GM21786 (cell line): ENCODE data around the gene TUBD1.
"Not testable (repeated sequence)": the region's sequence is repeated elsewhere in the genome, so short reads cannot be mapped to it uniquely, and the experiment has no call there.

Experiments used
- ATAC-seq: cut with Tn5 transposase; IDR thresholded peaks from one replicate; pipeline ENCODE4 v1.9.1; 2021; ENCODE audit not compliant: unreplicated experiment

TUBD1 gene

DNA sequence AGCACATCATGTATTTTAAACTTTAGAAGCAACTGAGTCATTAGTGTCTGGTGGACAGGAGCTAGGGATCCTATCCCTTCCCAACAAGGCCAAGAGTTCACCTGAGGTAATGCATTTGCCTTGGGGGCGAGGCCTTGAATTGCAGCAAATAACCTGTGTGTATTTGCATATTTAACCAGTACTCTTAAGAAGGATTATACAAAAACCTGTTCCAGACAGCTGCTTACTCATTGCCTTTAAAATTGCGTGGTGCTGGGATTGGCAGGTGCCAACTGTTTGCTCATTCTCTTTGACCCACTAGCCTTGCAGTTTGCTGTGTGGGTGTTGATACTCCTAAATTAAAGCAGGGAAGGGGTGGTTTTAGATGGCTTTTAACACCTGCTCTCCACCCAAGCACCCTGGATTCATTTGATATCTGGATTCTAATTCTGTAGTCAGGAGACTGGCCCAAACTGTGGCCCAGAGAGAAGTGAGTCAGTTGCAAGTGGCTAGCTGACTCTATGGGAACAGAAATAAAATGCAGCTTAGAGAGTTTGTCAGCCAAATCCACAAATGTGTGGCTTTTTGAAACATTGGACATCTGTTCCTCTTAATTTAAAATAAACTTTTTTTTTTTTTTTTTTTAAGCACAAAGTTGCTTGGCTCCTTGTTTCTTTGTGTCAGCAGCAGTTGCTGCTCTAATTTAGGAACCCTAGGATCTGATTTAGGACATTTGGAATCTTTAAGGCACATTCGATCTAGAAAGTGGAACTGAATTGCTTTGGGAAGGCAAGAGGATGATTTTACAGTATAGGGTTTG is 46.9 kb downstream of the TUBD1 start:
- no peak for ATAC-seq

DNA sequence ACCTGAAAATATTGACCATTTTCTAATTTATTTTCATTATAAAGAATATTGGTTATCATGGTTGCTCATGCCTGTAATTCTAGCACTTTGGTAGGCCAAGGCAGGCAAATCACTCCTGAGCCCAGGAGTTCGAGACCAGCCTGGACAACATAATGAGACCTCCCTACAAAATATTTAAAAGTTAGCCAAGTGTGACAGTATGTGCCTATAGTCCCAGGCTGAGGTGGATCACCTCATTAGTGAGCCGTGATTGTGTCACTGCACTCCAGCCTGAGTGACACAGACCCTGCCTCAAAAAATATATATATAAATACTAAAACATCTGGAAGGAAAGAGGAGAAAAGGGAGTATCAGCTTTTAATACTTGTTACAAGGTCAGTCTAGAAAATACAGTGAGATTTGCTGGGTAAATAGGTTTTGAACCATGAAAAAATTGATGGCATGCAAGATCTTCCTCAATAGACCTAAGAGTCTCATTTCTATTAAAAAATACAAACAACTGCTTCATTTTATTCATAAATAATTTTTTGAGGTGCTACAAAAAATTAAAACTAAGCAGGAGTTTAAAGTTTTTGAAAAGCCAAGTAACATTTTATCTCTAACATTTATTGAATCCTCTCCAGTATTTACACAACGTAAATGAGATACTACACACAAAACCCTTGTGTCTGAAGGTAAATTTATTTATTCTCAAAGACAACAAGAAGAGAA is 47.7 kb downstream of the TUBD1 start:
- ATAC-seq: no peak

DNA sequence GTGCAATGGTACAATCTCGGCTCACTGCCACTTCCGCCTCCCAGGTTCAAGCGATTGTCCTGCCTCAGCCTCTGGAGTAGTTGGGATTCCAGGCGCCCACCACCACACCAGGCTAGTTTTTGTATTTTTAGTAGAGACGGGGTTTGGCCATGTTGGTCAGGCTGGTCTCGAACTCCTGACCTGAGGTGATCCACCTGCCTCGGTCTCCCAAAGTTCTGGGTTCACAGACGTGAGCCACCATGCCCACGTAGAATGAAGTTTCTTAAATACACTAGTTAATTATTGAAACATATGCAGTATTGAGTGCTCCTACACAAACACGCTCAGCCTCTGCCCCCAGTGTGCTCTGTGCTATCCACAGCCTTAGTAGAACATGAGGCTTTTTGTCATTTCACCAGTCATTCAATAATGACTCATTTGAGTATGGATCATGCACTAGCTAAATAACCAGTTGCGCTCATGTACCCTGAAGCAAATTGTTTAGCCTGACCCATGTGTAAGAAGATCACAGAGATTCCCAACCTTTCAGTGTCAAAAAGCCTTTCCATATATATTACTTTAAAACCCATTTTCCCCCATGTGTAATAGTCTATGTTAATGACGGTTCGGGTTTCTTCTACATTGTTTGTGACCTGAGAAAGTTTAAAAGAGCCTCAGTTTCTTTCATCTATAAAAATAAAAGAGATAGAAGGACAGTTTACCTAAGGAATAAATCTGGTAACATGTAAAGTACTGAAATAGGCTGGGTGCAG is 49.7 kb downstream of the TUBD1 start:
- ATAC-seq: peak; percentile 35

DNA sequence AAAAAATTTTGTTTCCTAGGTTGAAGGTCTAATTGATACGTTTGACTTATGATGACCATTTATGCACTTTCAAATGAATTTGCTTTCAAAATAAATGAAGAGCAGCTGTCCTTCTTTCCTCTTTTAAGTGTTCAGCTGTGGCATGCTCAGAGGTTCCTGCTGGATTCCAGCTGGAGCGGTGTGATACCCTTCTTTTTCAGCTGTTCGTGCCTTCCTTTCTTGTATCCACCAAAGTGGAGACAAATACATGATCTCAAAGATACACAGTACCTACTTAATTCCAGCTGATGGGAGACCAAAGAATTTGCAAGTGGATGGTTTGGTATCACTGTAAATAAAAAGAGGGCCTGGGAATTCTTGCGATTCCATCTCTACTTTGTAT is 50.9 kb downstream of the TUBD1 start:
- ATAC-seq: not testable (repeated sequence)

DNA sequence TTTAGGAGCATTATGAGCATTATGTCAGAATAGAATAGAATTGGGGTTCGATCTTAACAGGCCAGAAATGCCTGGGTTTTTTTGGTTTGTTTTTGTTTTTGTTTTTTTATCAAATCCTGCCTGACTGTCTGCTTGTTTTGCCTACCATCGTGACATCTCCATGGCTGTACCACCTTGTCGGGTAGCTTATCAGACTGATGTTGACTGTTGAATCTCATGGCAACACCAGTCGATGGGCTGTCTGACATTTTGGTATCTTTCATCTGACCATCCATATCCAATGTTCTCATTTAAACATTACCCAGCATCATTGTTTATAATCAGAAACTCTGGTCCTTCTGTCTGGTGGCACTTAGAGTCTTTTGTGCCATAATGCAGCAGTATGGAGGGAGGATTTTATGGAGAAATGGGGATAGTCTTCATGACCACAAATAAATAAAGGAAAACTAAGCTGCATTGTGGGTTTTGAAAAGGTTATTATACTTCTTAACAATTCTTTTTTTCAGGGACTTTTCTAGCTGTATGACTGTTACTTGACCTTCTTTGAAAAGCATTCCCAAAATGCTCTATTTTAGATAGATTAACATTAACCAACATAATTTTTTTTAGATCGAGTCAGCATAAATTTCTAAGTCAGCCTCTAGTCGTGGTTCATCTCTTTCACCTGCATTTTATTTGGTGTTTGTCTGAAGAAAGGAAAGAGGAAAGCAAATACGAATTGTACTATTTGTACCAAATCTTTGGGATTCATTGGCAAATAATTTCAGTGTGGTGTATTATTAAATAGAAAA is 51.5 kb downstream of the TUBD1 start:
- not testable (repeated sequence) for ATAC-seq

DNA sequence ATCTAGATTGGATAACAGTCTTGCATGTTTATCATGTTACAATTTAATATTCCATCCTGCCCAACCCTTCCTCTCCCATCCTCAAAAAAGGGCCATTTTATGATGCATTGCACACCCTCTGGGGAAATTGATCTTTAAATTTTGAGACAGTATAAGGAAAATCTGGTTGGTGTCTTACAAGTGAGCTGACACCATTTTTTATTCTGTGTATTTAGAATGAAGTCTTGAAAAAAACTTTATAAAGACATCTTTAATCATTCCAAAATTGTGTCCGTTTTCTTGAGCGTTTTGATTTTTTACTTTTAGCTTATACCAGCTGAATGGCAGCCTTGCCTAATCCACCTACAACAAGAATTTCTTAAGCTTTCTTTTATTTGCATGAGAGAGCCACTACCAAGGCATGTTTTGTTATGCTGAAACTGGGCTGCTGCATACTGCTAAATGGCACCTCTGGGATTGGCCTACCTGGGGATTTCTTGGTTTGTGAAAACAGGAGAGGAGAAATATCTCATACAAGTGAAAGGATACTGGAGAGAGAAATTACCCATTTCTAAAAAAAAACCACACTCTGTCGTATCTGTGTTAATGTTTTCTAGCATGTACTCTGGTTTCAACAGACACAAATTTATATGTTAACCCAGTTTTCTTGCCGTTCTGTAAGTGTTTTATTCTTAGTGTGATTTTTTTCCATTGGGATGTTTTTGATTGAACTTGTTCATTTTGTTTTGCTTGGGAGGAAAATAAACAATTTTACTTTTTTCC is 52.2 kb downstream of the TUBD1 start:
- no peak for ATAC-seq

DNA sequence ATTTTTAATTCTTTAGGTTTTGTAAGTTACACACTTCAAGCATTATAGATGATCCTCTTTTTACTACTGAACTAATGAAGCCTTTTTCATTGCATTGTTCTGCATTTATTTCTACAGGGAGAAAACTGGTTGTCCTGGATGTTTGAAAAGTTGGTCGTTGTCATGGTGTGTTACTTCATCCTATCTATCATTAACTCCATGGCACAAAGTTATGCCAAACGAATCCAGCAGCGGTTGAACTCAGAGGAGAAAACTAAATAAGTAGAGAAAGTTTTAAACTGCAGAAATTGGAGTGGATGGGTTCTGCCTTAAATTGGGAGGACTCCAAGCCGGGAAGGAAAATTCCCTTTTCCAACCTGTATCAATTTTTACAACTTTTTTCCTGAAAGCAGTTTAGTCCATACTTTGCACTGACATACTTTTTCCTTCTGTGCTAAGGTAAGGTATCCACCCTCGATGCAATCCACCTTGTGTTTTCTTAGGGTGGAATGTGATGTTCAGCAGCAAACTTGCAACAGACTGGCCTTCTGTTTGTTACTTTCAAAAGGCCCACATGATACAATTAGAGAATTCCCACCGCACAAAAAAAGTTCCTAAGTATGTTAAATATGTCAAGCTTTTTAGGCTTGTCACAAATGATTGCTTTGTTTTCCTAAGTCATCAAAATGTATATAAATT is 53.0 kb downstream of the TUBD1 start:
- no peak for ATAC-seq

DNA sequence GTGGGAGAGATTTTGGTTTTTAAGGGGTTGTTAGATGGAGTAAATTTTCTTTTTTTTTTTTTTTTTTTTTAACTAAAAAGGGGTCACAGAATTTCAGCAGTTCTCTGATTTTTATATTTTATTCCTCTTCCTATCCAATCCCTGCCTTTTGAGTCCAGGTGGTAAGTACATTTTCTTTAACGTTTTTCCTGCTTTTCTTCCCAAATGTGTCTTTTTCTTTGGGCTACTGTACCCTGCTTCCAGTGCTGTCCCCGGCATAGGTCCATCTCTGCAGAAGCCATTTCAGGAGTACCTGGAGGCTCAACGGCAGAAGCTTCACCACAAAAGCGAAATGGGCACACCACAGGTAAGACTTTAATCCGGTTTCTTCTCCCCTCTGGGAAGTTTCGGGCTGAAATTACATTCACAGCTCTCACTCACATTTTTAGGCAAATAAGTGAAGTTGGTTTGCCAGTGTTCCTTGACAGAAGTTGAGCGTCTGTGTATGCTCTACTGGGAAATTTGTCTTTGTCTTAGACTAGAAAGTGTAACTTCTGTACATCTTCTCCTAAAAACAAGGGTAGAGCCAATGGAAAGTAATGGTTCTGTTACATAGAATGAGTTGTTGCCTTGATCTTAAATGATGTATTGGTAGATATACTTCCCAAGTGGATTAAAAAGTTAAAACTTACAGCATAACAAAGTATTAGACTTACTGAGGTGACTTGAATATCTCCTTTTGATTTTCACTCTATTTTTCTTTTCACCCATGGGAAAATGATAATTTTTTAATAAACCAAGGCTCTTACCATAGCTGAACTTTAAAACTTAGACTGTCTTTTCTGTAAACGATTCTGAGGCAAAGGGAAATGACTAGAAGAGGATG is 54.5 kb downstream of the TUBD1 start:
- ATAC-seq: no peak

DNA sequence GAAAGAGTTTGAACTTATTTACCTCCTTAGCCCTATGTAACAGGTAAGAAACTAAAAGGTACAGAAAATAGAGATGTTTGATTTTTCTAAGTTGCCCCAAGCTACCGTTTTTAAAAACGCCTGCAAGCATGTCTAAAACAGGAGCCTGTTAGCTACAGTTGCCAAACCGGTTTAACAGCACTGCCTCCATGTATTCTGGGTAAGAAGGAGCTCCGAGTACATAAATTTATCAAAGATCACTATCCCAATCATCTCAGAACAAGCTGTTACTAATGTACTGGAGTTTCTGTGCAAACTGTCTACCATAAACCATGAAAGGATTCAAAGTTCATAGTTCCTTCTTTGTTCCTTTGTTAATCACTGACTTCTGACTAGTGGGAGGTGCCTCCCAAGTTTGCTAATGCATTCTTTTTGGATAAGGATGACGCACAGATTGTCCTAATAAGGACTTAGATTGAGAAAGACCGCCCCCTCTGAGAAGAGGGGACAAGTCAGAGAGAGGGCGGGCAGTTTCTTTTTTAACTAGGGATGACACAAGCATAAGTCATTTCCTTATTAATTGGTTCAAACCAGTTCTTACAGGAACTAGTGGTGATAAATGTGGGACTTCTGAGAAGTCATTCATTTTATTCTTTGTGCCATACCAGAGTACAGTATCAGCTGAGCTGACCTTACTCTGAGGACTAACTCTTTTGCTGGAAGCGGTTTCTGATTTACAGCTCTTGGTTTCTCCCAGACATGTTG is 55.3 kb downstream of the TUBD1 start:
- peak; percentile 73 for ATAC-seq

DNA sequence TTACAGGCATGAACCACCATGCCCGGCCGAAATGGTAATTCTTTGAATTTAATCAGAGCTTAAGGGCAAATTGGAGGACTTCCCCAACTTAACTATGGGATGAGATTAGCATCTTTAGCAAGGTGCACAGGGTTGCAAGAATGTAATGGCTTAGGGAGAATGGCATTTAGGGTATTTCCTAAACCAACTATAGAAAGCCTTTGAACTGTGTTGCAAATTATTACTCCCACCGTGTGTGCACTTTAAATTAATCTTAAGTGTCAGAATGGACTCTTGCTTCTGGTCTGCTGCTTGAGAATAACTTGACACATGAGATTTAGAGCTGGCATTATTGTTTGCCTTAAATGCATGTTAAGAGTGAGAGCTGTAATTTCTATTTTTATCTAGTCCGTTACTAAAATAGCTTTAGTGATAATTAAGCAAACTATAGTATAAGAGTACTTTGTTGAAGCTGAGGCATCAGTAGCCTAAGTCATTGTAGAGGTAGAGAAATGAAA is 59.8 kb downstream of the TUBD1 start:
- ATAC-seq: no peak

DNA sequence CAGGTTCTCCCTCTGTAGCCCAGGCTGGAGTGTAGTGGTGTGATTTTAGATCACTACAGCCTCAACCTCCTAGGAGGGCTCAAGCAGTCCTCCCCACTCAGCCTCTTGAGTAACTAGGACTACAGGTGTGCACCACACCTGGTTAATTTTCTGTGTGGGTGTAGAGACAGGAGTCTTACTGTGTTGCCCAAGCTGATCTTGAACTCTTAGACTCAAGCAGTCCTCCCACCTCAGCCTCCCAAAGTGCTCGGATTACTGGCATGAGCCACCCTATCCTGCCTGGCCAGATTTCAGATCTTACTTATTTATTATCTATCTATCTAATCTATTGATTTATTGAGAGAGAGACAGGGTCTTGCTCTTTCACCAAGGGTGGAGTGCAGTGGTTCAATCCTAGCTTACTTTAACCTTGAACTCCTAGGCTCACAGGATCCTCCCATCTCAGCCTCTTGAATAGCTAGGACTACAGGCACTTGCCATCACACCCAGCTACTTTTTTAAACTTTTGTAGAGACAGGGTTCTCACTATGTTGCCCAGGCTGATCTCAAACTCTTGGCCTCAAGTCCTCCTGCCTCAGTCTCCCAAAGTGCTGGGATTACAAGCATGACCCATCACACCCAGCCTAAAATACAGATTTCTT is 61.8 kb downstream of the TUBD1 start:
- ATAC-seq: no peak

DNA sequence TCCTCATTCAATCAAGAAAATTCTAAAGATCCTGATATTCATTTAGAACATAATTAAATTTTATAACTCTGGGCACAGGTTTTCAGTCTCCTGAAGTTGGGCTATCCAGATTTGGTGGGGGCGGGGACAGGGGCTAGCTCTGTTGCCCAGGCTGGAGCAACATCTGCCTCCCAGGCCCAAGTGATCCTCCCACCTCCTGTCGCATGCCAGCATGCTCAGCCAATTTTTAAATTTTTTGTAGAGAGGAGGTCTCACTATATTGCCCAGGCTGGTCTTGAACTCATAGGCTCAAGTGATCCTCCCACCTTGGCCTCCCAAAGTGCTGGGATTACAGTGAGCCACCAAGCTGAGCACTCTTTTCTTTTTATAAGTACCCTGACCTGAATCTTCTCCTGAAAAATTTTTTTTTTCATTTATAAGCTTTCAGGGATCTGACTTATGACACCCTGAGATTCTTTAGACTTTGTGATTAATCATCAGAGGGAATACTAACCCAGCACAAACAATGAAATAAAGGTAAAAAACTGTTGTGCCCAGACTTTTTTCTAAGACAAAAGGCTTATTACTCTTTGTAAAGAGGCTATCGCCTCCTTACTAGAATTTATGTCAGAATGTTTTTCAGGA is 62.6 kb downstream of the TUBD1 start:
- no peak for ATAC-seq

DNA sequence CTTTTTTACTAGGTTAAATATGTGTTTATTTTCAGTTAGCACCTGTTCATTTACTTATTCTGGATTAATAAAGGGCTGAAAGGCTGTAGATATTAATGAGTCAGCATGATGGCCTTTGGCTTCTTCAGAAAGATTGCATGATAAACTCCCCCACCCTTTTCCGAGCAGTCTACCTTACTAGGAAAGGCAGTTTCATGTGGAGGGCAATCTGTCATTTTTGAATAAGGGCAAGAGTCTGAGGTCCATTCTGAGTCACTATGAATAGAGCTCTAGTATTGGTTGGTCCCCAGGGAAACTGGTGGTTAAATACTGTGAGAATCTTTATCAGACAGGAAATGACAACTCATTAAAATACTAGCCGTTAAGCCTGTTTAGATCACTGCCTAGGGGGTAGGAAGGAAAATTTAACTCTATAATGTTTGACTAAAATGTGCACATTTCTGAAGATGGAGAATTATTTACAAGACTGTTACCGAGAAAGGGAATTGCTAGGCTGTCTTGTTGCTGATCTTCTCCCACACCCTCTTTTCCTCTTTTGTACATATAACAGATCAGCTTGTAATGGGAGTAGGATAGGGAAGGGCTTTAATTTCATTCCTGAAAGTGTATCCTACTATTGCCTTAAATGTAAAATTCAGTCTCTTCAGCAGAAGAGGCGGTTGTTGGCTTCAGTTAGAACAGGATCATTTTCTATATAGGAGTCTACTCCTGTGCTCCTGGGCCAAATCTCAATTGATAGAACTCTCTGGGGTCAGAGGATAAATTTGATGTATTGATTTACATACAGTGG is 63.3 kb downstream of the TUBD1 start:
- ATAC-seq: peak; percentile 71

DNA sequence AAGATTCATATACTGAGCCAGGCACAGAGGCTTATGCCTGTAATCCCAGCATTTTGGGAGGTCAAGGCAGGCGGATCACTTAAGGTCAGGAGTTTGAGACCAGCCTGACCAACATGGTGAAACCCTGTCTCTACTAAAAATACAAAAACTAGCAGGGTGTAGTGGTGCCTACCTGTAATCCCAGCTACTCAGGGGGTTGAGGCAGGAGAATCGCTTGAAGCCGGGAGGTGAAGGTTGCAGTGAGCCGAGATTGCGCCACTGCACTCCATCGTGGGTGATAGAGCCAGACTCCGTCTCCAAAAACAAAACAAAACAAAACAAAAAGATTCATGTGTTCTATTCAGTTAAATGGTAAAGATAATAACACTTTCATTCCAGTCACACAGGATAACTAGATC is 63.9 kb downstream of the TUBD1 start:
- not testable (repeated sequence) for ATAC-seq

DNA sequence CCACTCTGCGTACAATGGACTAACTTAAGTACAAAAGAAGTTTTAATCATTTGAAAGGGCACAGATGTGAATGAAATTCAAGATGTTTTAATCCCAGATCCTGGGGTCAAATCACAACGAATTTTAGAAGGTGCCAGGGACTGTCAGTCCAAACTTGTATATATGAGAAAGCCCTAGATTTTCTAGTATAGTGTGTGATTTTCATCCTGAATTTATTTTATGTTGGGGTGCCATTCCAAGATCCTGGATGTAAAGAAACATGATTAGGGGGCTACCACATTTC is 64.3 kb downstream of the TUBD1 start:
- ATAC-seq: no peak

DNA sequence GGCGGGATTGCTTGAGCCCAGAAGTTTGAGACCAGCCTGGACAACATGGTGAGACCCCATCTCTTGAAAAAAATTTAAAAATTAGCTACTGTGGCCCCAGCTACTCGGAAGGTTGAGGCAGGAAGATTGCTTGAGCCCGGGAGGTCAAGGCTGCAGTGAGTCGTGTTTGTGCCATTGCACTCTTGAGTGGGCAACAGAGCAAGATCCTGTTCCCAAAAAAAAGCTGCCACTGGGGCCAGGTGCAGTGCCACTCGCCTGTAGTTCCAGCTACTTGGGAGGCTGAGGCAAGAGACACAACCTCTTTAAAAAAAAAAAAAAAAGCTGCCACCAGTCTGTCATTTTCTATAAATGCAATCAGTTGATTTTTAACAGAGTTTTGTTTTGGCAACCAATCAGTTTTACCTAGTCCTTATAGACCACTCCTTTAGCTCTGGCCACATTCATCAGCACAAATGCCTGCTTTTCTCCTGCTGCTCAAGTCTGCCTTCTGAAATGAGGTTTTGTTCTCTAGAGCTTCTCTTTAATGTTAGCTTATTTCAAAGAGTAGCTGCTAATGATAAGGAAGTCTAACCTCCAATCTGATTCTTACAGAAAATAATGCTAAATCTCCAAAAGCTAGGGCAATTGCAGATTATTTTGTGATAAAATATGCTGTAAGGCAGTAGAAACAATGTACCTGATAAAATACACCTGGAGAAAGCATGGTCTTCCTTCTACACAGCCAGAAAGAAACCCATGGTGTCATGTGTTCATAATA is 64.8 kb downstream of the TUBD1 start:
- ATAC-seq: peak; percentile 24
